Brain microvascular endothelial cell (primary cell): ENCODE results near the gene CFAP46.

Experiments
- DNase-seq: peaks from one replicate; pipeline ENCODE4 v3.0.0-alpha.2; 2020
- H3K27ac ChIP-seq: fragments of 250-450 bp; sonication (Bioruptor Pico); 2 replicates; pipeline ENCODE4 v1.5.1; 2020; ENCODE audit warnings: mild to moderate bottlenecking, moderate library complexity
- H3K27me3 ChIP-seq: fragments of 250-450 bp; sonication (Bioruptor Pico); replicated peaks from 2 replicates; pipeline ENCODE4 v1.5.1; 2020; ENCODE audit warnings: mild to moderate bottlenecking
- H3K36me3 ChIP-seq: fragments of 250-450 bp; sonication (Bioruptor Pico); replicated peaks from 2 replicates; pipeline ENCODE4 v1.5.1; 2020; ENCODE audit warnings: mild to moderate bottlenecking
- H3K4me3 ChIP-seq: 2 replicates; pipeline ENCODE4 v1.5.1; 2011; ENCODE audit warnings: low read depth, mild to moderate bottlenecking, control low read depth, low read length, moderate library complexity
- CTCF ChIP-seq: IDR thresholded peaks from 2 replicates; pipeline ENCODE4 v1.5.1; 2011; ENCODE audit warnings: low read depth, mild to moderate bottlenecking, moderate library complexity, low read length, control low read depth, inconsistent platforms; ENCODE audit errors: missing control alignments
- in situ Hi-C: cut with HindIII; loops from 2 replicates; pipeline ENCODE4 v1.10.0; 2017; ENCODE audit warnings: low sequenced_read_pairs, low pct_ligation_motif_present

Gene CFAP46

GRCh38 chr10:132814469-132814856 lies 127.9 kb downstream of the CFAP46 start:
- in situ Hi-C loops: no loop called here
- DNase-seq: no peak
- Histone ChIP-seq H3K36me3 (no peaks in the 10 kb centered on the region), H3K4me3 (no peak overlapping the region), H3K27ac (no peak overlapping the region), H3K27me3 (no peaks in the 10 kb centered on the region)
- no peak for TF ChIP-seq CTCF

GRCh38 chr10:132813560-132814468 lies 128.6 kb downstream of the CFAP46 start:
- no peaks in the 10 kb centered on the region for H3K36me3 ChIP-seq

GRCh38 chr10:132813001-132813401 lies 129.4 kb downstream of the CFAP46 start:
- TF ChIP-seq CTCF: no peak
- no peak overlapping the region for H3K27ac ChIP-seq
- H3K4me3 ChIP-seq: no peak overlapping the region
- no peak for DNase-seq
- in situ Hi-C loops: no loop called here
- no peaks in the 10 kb centered on the region for H3K36me3 ChIP-seq
- no peaks in the 10 kb centered on the region for H3K27me3 ChIP-seq

More at GRCh38 chr10:132813560-132814468, 128.6 kb downstream of the CFAP46 start:
- Histone ChIP-seq H3K27me3 (no peaks in the 10 kb centered on the region), H3K27ac (no peak overlapping the region), H3K4me3 (no peak overlapping the region)
- no peak for TF ChIP-seq CTCF
- in situ Hi-C loops: no loop called here
- no peak for DNase-seq

GRCh38 chr10:132812520-132812919 lies 129.8 kb downstream of the CFAP46 start:
- H3K27ac ChIP-seq: no peak overlapping the region
- no peaks in the 10 kb centered on the region for H3K27me3 ChIP-seq
- in situ Hi-C loops: no loop called here
- DNase-seq: no peak
- no peaks in the 10 kb centered on the region for H3K36me3 ChIP-seq
- TF ChIP-seq CTCF: no peak
- no peak overlapping the region for H3K4me3 ChIP-seq

GRCh38 chr10:132811891-132812481 lies 130.4 kb downstream of the CFAP46 start:
- Histone ChIP-seq H3K36me3 (no peaks in the 10 kb centered on the region), H3K27me3 (no peaks in the 10 kb centered on the region), H3K27ac (no peak overlapping the region), H3K4me3 (no peak overlapping the region)
- in situ Hi-C loops: no loop called here
- DNase-seq: no peak
- TF ChIP-seq CTCF: no peak
